HG03135 (cell line): ENCODE data around the gene NEK10.
"Not testable (repeated sequence)": the region's sequence is repeated elsewhere in the genome, so short reads cannot be mapped to it uniquely, and the experiment has no call there.

Experiments used
- ATAC-seq: cut with Tn5 transposase; IDR thresholded peaks from one replicate; pipeline ENCODE4 v1.9.1; 2021; ENCODE audit warnings: mild to moderate bottlenecking, moderate library complexity; ENCODE audit not compliant: unreplicated experiment

The NEK10 gene

DNA sequence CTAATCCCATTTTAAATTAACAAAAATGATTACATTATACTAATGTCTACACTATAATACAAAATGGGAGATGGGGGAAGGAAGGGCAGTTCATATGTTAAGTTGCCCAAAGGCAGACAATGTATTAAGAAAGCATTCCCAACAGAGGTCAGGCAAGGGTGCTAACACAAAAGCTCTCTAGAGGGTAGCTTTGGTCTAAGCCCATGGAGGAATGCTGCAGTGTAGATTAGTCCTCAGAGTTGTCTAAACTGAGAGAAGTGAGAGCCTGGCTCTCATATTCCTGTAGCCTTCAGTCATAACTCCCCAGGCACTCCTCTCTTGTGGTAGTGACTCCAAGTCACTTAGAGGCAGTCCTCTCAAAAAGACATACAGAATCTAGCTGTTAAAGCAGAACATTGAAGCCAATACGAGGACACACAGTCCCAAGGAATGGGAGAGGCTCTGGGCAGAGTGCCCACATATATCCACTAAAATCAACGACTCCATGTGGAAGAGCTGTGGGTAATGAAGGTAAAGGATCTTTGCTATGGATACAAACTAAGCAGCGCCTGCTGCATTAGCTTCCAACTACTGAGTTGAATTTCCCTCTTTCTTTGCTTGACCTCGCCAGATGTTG is 14.5 kb downstream of the NEK10 start:
- ATAC-seq = no peak

DNA sequence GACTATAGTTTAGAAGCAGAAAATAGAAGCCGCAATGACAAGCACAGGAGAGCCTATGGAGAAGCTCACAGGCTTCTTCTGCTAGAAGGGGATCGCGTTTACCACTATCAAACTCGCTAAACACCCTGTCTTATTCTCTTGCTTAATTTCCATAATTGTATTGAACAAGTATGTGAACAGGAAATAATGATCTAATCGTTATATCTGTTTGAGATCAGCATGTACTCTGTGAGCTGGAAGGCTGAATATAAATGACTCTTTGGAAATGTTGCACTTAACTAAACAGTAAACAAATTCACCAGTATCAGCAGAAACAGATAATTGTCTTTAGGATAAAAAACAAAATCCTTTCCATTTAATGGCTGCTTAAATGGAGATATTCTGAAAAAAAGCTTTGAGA is 15.0 kb downstream of the NEK10 start:
- no peak for ATAC-seq

DNA sequence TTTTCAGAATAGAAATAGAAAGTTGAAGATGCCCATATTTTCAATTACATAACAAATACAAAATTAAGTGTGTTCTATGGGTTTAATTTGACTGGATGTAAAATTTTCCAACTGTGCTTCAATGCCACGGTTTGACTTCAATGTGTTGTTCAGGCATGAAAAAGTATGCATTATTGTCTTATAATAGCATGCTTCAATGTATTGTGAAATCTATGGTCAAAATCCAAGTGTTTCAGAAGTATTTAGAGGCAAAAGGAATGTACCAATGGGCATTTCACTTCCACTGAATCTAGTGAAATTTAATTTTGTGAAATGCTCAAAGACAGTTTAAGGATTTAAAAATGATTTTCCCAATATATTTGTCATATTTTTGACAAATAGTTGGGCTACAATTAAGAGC is 16.0 kb downstream of the NEK10 start:
- ATAC-seq = no peak

DNA sequence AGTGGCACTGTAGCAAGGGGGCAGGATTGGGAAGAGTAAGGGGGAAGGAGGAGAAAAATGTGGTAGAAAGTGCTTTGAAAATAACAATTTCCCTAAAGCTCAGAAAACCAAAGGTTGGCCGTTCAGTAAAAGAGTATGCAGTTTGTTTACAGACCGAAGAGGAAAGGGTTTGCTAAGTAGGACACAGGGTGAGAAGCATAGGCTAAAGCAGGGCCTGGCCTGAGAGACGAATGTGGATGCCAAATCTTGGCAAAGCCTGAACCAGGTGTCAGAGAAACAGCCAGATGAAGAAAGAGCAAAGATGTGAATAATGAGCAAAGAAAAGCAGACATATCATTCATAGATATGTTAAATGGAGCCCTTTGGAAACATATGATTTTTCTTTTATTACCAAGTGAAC is 17.1 kb downstream of the NEK10 start:
- ATAC-seq = no peak

DNA sequence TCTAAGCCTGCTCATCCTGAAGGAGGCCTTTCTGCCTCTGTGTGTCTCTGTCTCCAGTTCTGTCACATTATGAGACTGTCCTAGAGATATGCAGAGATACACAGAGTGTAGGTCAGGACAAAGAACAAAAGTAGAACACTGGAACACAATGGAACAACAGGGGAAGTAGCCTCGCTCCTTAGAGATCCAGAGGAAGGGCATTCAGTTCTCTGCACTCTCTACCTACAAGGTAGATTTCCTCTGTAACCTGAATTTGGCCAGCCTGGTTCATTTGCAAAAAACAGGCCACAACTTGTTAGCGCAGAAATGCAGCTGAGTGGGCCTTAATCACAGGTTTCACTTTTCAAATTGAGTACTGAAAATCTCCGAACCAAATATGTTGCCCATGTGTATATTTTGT is 19.4 kb downstream of the NEK10 start:
- peak; percentile 49 for ATAC-seq

DNA sequence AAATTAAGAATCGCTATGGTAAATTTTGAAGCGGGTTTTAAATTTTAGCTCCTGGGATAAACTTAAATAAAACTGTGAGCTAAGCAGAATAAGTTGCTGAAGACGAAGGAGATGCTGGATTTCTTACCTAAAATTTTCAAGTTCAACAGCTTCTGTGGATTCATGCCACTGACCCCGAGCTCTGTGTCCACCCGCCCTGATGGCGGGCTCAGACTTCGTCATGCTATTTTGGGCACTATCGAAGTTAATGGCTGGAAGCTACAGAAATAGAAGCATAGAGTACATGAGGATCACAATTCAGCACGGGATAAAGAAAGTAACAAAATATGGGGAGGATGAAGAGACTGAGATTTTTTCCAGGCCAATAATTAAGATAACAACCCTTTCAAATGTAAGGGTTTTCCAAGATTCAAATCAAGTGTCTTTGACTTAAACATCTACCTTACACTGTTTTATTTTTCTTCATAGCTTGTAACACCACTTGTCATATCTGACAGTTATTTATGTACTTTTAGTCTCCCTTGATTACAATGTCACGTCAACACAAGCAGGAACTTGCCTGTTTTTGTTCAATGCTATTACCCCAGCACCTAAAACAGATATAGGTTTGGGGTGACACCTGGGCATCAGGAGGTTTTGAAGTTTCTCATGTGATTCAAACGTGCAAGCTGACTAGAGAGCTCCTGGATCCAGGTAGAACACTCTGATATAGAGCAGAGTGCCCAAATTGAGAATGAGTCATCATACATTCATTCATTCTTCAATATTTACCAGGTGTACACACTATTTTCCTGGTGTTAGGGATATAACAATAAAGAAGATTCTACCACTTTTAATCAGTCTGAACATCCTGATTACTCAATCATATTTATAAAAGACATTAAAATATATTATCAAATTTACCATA is 23.0 kb downstream of the NEK10 start:
- no peak for ATAC-seq

DNA sequence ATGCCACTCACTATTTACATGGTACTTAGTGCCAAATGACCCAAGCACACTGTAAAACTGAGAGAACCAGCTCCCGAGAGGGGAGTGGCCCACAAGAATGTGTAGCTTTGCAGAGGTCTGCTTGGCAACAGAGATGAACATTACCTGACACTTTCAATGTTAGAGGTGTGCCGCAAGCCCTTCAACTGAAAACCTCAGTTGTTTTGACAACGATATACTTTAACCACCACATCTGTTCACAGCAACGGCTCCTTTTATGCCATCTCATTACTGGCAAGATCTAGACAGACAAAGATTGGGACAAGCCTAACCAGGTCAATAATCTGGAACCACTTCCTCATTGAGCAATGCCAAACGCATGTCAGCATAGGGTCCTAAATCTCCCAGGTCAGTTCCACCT is 23.7 kb downstream of the NEK10 start:
- no peak for ATAC-seq

DNA sequence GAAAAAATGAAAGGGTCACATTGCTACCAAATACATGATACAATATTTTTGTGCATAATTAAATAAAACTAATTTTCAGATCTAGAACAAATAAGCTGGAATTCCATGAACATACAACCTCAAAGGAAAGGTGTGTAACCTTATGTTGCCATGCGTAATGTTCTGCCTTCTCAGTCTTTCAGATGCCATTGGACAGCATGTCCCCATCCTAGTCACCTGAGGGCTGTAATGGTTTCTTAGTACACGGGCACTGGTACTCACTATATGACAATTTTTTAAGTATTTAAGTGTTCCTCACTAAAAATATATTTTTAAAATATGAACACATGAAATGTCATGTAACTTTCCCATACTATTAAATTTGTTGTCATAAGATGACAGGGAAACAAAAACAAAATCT is 24.1 kb downstream of the NEK10 start:
- ATAC-seq = no peak

DNA sequence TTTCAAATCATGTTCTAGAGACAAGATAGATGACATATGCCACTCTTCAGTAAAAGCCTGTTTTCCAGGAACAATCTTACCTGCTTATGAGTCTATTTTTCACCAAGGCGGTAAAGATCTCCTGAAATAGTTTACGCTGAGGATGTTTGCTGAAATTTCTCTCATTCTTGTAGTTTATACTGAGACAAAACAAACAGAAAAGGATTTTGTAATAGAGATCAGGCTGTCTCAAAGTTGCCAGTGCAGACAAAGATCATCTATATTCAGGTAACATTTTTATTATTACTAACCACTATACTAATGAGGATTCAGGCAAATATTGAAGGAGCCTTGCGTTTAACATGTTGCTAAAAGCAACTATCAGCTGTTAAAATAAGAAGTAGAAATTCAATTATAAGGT is 25.0 kb downstream of the NEK10 start:
- no peak for ATAC-seq

DNA sequence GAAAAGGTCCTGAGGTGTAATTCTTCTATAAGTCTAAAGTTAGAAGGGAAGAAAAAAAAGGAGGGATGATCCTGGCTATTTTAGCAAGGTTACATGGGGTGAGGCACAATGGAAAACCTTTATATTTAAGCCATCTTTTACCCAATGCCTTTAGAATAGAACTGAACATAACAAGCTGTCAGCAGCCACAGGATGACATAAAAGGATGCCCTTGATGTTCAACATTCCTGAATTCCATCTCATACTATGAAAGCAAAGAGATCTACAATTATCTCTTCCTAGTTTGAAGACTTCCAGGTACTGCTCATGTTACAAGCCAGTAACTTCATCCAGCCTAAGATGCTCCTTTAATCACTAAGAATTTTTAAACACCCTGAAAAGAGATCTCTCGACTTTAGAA is 26.9 kb downstream of the NEK10 start:
- ATAC-seq = no peak

DNA sequence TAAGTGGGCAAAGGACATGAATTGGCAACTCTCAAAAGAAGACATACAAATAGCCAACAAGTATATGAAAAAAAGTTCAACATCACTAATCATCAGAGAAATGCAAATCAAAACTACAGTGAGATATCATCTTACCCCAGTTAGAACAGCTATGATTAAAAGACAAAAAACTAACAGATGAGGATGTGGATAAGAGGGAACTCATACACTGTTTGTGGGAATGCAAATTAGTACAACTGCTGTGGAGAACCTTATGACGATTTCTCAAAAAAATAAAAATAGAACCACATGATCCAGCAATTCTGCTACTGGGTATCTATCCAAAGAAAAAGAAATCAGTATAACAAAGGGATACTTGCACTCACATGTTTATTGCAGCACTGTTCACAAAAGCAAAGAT is 28.6 kb downstream of the NEK10 start:
- ATAC-seq = peak; percentile 70

DNA sequence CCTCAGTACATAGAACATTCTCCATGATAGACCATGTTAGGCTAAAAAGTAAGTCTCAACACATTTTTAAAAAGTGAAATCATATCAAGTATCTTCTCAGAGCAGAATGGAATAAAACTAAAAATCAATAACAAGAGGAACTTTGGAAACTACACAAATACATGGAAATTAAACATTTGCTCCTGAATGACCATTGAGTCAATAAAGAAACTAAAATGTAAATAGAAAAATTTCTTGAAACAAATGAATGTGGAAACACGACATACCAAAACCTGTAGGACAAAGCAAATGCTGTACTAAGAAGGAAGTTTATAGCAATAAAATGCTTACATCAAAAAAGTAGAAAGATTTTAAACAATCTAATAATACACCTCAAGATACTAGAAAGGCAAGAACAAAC is 33.6 kb downstream of the NEK10 start:
- no peak for ATAC-seq

DNA sequence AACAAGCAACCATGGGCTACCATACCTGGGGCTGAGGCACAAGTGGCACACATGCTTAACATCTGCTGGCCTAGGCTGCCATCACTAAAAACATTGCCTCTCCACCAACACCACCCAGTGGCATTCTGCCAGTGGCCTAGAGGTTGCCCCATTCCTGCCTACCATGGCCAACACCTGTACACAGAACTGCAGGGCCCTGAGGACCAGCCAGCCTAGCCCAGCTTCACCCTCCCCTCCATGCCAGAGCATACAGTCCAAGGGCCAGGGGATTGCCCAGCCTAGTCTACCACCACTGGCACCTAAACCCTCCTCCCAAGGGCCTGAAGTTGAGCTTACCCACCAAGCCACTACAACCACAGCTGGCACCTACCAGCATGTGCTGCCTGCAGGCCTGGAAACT is 35.3 kb downstream of the NEK10 start:
- ATAC-seq = no peak

DNA sequence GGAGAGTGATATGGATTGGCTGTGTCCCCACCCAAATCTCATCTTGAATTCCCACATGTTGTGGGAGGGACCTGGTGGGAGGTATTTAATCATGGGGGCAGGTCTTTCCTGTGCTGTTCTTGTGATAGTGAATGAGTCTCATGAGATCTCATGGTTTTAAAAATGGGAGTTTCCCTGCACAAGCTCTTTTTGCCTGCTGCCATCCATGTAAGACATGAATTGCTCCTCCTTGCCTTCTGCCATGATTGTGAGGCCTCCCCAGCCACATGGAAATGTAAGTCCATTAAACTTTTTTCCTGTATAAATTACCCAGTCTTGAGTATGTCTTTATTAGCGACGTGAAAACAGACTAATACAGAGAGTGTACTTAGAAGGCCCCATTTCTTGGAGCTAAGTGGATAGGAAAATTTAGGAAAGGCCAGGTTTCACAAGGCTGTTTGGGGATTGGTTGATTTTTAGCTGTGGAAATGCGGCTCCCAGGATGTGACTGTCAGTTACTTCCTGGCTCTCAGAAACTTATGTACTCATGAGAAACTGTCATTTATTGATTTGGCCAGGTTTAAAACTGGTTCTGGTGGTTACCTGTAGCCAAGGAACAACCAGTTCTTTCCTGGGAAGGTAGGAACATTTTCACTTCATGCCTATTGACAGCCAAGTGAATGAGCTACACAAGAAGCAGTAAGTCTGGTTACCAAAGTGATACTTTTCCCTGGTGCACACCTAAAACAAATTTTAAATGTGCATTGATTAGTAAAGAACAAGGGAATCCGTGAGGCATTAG is 40.0 kb downstream of the NEK10 start:
- ATAC-seq = not testable (repeated sequence)

DNA sequence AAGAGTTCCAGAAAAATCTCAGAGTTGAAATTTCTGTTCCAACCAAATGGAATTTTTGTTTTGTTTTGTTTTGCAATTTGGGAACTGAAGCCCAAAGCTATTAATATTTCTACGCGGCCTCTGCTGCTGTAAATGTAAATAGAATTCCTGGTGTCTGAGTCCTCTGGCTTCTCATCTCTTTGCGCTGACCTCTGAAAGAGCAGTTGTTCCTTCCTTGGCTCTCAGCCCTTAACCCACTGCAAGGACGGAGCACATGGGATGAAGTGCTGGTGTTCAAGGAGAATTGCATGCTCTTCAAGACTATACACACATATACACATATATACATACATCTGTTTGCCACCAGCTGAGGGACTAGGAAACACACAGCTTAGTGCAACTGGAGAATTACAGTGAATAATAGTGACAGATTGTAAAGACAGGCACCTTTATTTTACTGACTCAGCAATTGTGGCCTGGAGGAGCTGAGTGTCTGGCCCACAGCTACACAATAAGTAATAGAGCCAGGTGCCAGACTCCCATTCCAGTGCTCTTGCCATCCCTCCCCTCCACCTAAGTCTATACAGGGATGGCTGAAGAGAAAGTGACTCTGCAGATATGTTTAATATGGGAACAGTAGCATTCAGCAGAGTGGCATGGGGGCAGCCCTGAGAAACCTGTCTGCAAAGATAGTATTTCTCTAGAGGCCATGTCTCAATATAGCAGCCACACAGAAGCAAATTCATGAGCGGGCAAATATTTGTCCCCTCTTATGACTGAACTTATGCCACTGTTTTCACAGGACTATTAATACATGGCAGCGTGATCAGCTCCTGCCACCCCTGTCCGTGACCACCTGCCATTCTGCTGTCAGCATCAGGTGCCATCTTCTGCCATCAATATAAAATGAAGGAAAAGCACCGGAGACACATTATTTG is 42.3 kb downstream of the NEK10 start:
- ATAC-seq = no peak

DNA sequence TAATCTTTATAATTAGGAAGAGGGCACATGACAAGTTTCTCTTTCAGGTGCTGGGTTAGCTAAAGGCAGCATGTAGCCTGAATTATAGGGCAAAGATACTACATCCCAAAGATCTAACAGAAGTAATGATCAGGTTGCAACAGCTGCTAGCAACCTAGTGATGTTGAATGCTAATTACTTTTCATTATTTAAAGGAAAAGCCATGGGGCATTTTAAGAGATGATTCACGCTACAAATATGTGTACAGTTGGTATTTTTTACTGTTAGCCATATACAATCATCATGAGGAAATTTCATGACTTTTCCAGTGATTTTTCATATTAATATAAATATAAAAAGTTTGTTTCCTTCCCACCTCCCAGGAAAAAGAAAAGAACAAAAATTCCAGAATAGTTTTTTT is 43.0 kb downstream of the NEK10 start:
- ATAC-seq = no peak

DNA sequence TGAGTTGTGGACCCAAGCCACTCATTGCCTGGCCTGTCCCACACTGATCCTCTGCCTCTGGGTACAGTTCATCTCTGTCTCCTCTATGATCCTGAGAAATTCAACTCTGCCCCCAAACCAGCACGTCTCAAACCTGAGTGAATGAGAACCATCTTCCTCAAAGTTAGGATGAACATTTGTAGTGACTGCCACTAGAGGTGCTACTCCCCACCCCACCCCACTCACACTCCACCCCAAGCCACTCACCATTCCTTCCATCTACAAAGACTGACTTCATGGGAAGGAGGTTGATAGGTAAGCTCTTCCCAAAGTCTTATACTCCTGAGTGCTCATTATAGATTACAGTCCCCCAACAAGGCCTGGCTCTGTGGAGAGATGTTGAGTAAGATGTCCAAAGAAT is 43.8 kb downstream of the NEK10 start:
- ATAC-seq = no peak

DNA sequence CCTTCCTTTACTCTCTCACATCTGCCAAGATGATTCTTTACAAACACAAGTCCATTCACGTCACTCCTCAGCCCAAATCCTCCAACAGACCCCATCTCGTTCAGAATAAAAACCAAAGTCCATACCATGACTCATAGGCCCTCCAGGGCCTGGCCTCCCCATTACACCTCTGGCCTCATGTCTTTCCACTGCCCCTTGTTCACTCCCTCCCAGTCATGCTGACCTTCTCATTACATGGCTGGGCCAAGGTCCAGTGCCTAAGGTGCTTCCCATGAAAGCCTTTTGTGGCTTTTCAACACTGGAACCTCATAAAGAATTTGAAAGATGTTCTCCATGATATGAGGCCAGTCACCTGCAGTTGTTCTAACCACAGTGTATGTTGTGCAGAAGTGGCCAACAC is 44.5 kb downstream of the NEK10 start:
- ATAC-seq = no peak

DNA sequence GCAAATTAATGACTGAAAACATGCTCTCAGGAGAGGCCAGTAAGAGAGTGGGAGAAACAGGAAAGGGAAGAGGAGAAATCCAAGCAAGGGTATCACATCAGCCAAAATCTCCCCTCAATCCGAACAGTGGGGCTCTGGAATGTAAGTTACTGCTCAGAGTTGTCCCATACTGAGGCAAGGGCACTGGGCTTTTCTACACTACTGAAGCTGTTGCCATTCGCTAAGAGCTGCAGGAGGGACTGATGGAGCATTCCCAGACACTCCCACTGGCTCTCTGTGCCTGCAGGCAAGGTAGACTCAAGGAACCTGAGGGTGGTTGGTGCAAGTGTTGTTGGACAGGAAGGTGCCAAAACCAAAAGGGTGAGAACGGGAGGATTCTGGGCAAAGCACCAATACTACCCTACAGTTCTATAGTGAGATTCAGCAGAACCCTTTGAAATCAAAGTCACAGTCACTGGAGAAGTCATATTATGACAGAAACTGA is 46.1 kb downstream of the NEK10 start:
- no peak for ATAC-seq

DNA sequence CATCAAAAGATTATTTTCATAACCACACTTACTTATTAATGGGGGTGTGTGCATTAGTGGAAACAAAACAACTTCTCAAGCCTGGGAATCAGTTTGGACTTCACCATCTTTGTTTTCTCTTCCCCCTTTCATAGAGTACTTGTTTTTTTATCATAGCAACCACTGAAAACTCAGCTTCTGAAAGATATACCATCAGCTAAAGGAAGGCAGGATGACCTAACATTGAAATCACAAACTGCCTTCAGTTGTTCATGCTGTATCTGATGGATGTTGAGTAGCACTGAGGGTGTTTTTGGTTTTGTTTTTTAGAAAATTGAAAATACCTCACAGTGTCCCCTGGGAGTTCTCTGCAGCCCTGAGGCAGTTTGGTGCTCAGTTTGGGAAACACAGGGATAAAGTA is 46.5 kb downstream of the NEK10 start:
- ATAC-seq = no peak
